Thyroid gland (tissue), 4 donors: ENCODE data around the gene SETD4.

Source experiments
- POLR2A ChIP-seq, 2 donors: fragments of 450-650 bp; IDR thresholded peaks; one replicate each; pipeline ENCODE4 v1.6.1; 2017; ENCODE audit warnings: antibody characterized with exemption in 2 of 2, mild to moderate bottlenecking in 2 of 2, moderate library complexity in 1 of 2
- TF ChIP-seq, protein P1 (sequence below), 6 experiments: fragments of 200-600 bp in 3 of 6; fragments of 450-650 bp in 3 of 6; sonication (generic) in 3 of 6; IDR thresholded peaks; one replicate each; pipeline ENCODE4 v1.5.1; 2016 to 2019; ENCODE audit warnings: antibody characterized with exemption in 6 of 6, mild to moderate bottlenecking in 2 of 6, inconsistent platforms in 1 of 6, moderate library complexity in 1 of 6

DNA sequence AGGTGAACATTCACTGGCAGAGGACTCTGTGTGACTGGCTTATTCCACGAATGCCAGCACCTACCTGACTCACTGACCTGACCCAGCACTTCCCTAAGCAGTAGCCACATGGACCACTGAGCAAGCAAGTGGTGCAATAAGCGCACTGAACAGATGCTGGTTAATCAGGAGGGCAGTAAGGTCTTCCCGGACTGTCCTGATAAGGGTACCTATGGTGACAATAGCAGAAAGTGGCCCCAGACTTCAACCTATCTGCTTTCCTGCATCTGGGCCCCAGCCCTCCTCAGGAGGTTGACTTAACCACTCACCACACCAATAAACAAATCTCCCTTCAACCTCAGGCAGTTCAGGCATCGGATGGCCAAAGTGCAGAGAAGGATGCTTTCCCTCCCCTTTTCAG, 65.7 kb downstream of the SETD4 start:
- TF ChIP-seq, protein P1, sequence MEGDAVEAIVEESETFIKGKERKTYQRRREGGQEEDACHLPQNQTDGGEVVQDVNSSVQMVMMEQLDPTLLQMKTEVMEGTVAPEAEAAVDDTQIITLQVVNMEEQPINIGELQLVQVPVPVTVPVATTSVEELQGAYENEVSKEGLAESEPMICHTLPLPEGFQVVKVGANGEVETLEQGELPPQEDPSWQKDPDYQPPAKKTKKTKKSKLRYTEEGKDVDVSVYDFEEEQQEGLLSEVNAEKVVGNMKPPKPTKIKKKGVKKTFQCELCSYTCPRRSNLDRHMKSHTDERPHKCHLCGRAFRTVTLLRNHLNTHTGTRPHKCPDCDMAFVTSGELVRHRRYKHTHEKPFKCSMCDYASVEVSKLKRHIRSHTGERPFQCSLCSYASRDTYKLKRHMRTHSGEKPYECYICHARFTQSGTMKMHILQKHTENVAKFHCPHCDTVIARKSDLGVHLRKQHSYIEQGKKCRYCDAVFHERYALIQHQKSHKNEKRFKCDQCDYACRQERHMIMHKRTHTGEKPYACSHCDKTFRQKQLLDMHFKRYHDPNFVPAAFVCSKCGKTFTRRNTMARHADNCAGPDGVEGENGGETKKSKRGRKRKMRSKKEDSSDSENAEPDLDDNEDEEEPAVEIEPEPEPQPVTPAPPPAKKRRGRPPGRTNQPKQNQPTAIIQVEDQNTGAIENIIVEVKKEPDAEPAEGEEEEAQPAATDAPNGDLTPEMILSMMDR (IDR thresholded peaks at IDR 0.05), result no peak
- TF ChIP-seq POLR2A (IDR thresholded peaks at IDR 0.05), result no peak
